ENCODE measurements around the gene NCAM1.

DNA sequence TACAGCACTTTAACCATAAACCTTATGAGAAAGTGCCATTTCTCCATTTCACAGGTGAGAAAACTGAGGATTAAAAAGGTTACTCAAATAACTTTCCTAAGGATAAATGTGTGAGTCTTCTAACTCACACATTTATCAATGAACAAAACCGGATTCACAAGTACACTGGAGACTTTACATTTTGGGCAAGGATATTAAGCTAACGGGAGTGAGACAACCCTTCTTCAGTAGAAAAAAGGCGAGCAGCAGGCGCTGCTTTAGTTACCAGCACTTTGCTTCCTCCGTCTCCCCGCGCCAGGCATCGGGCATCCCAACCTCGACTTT lies 352.8 kb downstream of the NCAM1 start:
- TF ChIP-seq, protein P1, sequence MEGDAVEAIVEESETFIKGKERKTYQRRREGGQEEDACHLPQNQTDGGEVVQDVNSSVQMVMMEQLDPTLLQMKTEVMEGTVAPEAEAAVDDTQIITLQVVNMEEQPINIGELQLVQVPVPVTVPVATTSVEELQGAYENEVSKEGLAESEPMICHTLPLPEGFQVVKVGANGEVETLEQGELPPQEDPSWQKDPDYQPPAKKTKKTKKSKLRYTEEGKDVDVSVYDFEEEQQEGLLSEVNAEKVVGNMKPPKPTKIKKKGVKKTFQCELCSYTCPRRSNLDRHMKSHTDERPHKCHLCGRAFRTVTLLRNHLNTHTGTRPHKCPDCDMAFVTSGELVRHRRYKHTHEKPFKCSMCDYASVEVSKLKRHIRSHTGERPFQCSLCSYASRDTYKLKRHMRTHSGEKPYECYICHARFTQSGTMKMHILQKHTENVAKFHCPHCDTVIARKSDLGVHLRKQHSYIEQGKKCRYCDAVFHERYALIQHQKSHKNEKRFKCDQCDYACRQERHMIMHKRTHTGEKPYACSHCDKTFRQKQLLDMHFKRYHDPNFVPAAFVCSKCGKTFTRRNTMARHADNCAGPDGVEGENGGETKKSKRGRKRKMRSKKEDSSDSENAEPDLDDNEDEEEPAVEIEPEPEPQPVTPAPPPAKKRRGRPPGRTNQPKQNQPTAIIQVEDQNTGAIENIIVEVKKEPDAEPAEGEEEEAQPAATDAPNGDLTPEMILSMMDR (IDR thresholded peaks at IDR 0.05 in 8 of 11, conservative IDR thresholded peaks at IDR 0.05 in 3 of 11): no peak
- no peak for TF ChIP-seq POLR2A (IDR thresholded peaks at IDR 0.05)
- TF ChIP-seq POLR2AphosphoS5 (IDR thresholded peaks at IDR 0.05): no peak

Data from spleen (tissue), 7 donors.